Epithelial cell of proximal tubule (primary cell): ENCODE data around the gene SRBD1. TPM values are rescaled to one million over a fixed set of nuclear protein-coding genes. Genes with fewer than 3 reads are reported as not detected.

Experiments
- DNase-seq: peaks from one replicate; pipeline ENCODE4 v3.0.0-alpha.2; 2011; ENCODE audit warnings: low read depth
- H3K4me3 ChIP-seq: 2 replicates; pipeline ENCODE4 v1.5.1; 2011; ENCODE audit warnings: low read depth, mild to moderate bottlenecking, low read length
- total RNA-seq: library from RNA; depleted of rRNA; stranded (reverse); fragments of >200 nt; gene quantifications from 2 replicates; pipeline ENCODE4 v1.2.3, GENCODE V29; 2015
- TF ChIP-seq, protein P1 (sequence below): conservative IDR thresholded peaks from 2 replicates; pipeline ENCODE4 v1.5.1; 2012; ENCODE audit warnings: low read depth, mild to moderate bottlenecking, low read length

The SRBD1 gene
- total RNA-seq, 1 donor from 2014 or later = 8.1 TPM

DNA sequence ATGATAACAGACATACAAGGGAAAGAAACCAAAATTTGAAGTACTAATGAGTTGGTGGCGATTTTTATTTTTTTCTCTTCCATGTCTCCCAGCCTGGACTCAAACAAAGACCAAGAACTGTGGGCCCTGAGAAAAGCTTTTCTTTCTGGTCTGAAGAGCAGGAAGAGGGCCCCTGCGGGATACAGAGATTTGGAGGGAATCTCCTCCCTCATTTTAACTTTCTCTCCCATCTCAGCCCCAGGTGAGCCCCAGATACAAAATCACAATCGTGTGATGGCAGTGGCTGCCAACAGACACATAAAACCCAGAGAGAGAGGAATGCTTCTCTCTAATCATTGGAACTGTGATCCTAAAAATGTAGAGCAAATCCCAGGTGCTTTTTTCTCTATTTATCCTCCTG, 20.9 kb upstream of the SRBD1 start:
- TF ChIP-seq, protein P1, sequence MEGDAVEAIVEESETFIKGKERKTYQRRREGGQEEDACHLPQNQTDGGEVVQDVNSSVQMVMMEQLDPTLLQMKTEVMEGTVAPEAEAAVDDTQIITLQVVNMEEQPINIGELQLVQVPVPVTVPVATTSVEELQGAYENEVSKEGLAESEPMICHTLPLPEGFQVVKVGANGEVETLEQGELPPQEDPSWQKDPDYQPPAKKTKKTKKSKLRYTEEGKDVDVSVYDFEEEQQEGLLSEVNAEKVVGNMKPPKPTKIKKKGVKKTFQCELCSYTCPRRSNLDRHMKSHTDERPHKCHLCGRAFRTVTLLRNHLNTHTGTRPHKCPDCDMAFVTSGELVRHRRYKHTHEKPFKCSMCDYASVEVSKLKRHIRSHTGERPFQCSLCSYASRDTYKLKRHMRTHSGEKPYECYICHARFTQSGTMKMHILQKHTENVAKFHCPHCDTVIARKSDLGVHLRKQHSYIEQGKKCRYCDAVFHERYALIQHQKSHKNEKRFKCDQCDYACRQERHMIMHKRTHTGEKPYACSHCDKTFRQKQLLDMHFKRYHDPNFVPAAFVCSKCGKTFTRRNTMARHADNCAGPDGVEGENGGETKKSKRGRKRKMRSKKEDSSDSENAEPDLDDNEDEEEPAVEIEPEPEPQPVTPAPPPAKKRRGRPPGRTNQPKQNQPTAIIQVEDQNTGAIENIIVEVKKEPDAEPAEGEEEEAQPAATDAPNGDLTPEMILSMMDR = no peak
- DNase-seq = no peak
- no peak overlapping the region for H3K4me3 ChIP-seq

DNA sequence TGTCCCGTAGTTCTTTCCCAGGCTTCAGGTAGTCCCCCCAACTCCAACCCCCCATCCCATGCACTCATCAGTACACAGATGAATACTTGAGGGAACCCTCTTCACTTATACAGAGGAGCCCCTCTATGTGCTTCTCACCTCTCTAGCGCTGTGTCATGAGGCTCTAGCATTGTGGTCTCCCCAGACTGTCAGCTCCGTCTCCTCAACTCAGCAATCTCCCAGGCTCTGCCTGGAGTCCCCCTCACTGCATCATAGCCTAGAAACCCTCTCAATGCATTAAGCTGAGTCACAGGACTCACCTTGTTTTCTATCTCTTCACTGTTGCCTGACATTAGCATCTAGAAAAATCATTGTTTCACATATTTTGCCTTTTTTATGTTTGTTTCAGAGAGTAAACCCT, 20.3 kb upstream of the SRBD1 start:
- TF ChIP-seq, protein P1 = no peak
- no peak for DNase-seq

DNA sequence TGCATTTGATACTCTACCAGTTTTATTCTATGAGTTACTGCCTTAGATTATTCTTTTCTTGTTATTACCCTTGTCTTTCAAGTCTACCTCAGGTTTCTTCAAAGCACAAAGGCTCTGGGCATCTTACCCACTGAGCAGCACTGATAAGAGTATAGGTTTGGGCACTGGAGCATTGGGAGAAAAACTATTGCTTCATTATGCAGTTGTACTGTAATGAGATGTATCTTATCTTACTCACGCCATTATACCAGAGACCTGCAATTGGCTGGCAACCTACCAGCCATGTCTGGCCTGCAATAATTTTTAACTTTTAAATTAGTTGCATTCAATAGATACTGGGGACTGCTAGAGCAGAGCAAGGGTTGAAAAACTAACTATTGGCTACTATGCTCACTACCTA, 18.9 kb upstream of the SRBD1 start:
- TF ChIP-seq, protein P1 = no peak
- DNase-seq = no peak
- no peak overlapping the region for H3K4me3 ChIP-seq

More for the DNA sequence above, 20.3 kb upstream of the SRBD1 start:
- H3K4me3 ChIP-seq = no peak overlapping the region

DNA sequence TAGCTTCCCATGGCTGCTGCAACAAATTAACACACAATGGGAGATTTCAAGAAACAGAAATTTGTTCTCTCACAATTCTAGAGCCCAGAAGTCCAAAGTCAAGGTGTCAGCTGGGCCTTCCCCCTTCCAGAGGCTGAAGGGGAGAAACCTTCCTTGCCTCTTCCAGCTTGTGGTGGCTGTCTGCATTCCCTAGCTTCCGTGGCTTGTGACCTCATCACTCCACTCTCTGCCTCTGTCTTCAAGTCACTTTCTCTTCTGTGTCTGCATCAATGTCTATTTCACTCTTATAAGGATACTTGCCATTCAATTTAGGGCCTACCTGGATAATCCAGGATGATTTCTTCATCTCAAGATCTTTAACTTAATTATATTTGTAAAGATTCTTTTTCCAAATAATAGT, 16.8 kb upstream of the SRBD1 start:
- no peak overlapping the region for H3K4me3 ChIP-seq
- TF ChIP-seq, protein P1 = no peak
- DNase-seq = no peak

DNA sequence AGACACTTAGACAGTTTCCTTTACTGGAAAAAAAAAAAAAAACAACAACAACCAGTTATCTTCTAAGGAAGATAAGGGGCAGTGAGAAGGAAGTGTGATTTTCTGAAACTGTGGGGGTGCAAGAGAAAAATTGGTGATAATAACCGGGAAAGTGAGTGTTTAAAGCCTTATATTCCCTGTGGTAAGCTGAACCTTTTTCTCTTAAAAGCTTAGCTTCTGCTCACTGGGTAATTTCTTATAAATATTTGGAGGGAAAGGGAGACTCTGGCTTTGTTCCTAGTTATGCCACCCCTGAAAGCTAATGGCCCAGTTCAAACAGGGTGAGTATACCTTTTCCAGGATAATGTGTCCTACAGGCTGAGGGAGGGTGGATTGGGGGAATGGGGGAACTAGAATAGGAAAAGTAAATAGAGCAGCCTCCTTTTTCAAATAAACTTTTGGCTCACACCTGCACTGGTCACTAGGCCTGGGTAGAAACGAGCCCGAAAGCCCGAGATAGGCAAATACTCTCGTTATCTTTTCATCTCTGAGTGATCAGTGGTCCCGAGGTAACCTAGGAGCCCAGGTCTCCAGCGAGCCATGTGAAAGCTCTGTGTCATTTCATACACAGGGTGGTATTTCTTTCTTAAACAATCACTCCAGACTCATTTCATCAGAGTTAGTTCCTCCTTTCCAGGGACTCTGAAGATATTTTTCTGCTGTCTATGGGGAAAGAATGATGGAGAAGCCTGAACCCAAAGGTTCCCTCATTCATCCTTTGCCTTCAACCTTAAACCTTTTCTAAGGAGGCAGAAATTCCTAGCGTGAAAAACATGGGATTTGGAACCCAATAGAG, 15.5 kb upstream of the SRBD1 start:
- TF ChIP-seq, protein P1 = no peak
- no peak for DNase-seq

DNA sequence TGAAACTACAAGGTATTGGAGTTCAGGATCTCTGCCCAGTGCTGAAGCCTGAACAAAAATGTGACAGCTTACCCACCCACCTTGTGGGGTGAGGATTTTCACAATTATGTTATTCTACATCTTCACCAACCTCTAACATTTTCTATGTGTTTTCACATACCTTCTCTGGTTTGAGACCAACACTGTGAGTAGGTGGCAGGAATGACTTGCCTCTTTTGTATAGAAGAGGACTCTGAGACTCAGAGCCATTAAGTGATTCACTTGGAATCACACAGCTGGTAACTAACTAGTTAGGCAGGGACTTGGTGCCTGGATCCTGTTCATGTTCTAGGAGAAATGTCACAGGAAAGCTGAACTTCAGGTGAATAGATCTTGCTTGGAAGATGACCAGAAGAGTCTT, 14.8 kb upstream of the SRBD1 start:
- TF ChIP-seq, protein P1 = no peak
- no peak for DNase-seq
- no peak overlapping the region for H3K4me3 ChIP-seq

More for the DNA sequence above, 15.5 kb upstream of the SRBD1 start:
- H3K4me3 ChIP-seq = no peak overlapping the region

DNA sequence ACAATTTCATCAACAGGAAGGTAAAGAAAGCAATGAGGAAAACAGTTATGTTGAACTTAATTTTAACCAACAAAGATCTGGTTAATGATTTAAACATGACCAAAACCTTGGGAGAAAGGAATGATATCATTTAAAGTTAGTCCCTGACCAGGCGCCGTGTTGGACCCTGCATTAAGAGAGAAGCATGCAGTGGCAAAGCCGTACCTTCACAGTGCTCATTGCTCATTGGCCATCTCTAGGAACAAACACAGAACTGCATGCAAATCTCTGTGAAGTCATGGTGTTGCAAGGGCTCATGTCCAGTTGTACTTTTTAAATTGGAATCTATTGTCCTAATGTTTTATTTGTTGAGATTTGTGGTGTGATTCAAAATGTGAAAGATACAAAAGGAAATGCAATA, 12.0 kb upstream of the SRBD1 start:
- no peak overlapping the region for H3K4me3 ChIP-seq
- TF ChIP-seq, protein P1 = peak; percentile 6
- DNase-seq = no peak
